Caco-2 (cell line): ENCODE results near the gene FUT6. TPM values are rescaled to one million over a fixed set of nuclear protein-coding genes. Genes with fewer than 3 reads are reported as not detected.

ENCODE experiments used
- BruUV-seq: library from RNA; stranded (reverse); fragments of 400-500 nt; replicated peaks from 2 replicates; lab custom pipeline; 2021; lab: Mats Ljungman, UMichigan
- CTCF ChIA-PET: fragments of 300-600 bp; sonication (Branson Sonifier 250); formaldehyde crosslinking; loops from one replicate; lab custom pipeline; 2022; ENCODE audit warnings: antibody characterized with exemption; lab: Charles Lee
- POLR2A ChIA-PET: fragments of 300-600 bp; sonication (Branson Sonifier 250); formaldehyde crosslinking; loops from one replicate; lab custom pipeline; 2022; ENCODE audit warnings: antibody characterized with exemption; lab: Charles Lee
- DNase-seq, 2 experiments: peaks; one replicate each; pipeline versions ENCODE4 v3.0.0 to v3.0.0-alpha.2; 2020 to 2022
- H3K27me3 ChIP-seq: replicated peaks from 2 replicates; pipeline ENCODE4 v1.6.0; 2011; ENCODE audit warnings: low read length; ENCODE audit not compliant: control insufficient read depth, insufficient read depth
- H3K36me3 ChIP-seq: 2 replicates; pipeline ENCODE4 v1.5.1; 2011; ENCODE audit warnings: low read length; ENCODE audit not compliant: control insufficient read depth, insufficient read depth
- H3K4me1 ChIP-seq: fragments of 250-450 bp; sonication (Bioruptor Pico); 2 replicates; pipeline ENCODE4 v1.5.1; 2020; ENCODE audit warnings: mild to moderate bottlenecking
- H3K4me3 ChIP-seq: 2 replicates; pipeline ENCODE4 v1.5.1; 2011; ENCODE audit warnings: low read depth, mild to moderate bottlenecking, control low read depth, low read length
- H3K9me3 ChIP-seq: fragments of 250-450 bp; sonication (Bioruptor Pico); 2 replicates; pipeline ENCODE4 v1.5.1; 2020; ENCODE audit warnings: mild to moderate bottlenecking, moderate library complexity
- H3K27ac Mint-ChIP-seq: one replicate; pipeline ENCODE4 v1.8.0; 2022; ENCODE audit warnings: mixed read lengths; ENCODE audit not compliant: unreplicated experiment
- H3K27me3 Mint-ChIP-seq: one replicate; pipeline ENCODE4 v1.8.0; 2022; ENCODE audit warnings: mixed read lengths; ENCODE audit not compliant: insufficient read depth, unreplicated experiment
- H3K36me3 Mint-ChIP-seq: one replicate; pipeline ENCODE4 v1.8.0; 2022; ENCODE audit warnings: mild to moderate bottlenecking, mixed read lengths; ENCODE audit not compliant: insufficient read depth, unreplicated experiment
- H3K4me1 Mint-ChIP-seq: one replicate; pipeline ENCODE4 v1.8.0; 2022; ENCODE audit warnings: low read depth, mixed read lengths; ENCODE audit not compliant: unreplicated experiment
- H3K4me3 Mint-ChIP-seq: one replicate; pipeline ENCODE4 v1.8.0; 2022; ENCODE audit warnings: mild to moderate bottlenecking, moderate library complexity, mixed read lengths; ENCODE audit not compliant: unreplicated experiment
- H3K9me3 Mint-ChIP-seq: one replicate; pipeline ENCODE4 v1.8.0; 2022; ENCODE audit warnings: mixed read lengths; ENCODE audit not compliant: unreplicated experiment
- intact Hi-C: fragments of 100-400 bp; cut with micrococcal nuclease; formaldehyde crosslinking; loops from one replicate; pipeline ENCODE4 v1.10.0; 2022; ENCODE audit not compliant: unreplicated experiment
- total RNA-seq: library from RNA; stranded (reverse); gene quantifications from 2 replicates; pipeline ENCODE4 v1.2.3, GENCODE V29; 2022
- TF ChIP-seq, protein P1 (sequence below), 2 experiments: fragments of 200-600 bp in 1 of 2; IDR thresholded peaks; 1 replicate in 1 of 2; 2 replicates in 1 of 2; pipeline versions ENCODE4 v1.5.1 to v1.8.0; 2011 to 2022; ENCODE audit warnings: antibody characterized with exemption in 1 of 2, control low read depth in 1 of 2, inconsistent platforms in 1 of 2, low read depth in 1 of 2, low read length in 1 of 2, mild to moderate bottlenecking in 1 of 2, moderate library complexity in 1 of 2; ENCODE audit not compliant: insufficient read depth in 1 of 2, severe bottlenecking in 1 of 2, unreplicated experiment in 1 of 2

Gene FUT6
- total RNA-seq, 1 experiment from 2014 or later = not detected

DNA sequence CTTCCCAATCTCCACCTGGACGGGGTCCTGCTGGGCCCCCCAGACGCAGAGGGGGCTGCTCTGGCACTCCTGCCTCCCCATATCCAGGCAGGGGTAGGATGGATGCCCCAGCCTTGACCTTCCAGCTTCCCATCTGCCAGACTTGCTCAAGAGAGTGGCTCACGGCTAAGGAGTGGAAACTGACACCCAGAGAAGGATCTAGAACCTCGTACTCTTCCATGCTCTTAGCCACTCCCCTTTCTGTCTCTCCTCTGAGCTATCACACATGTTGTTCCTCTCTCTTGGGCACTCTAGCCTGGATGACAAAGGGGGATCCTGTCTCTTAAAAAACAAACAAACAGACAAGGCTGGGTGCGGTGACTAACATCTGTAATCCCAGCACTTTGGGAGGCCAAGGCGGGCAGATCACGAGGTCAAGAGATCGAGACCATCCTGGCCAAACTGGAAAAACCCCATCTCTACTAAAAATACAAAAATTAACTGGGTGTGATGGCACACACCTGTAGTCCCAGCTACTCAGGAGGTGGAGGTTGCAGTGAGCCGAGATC, 43.0 kb upstream of the FUT6 start:
- DNase-seq = no peak
- Mint-ChIP-seq H3K9me3 (no peaks in the 10 kb centered on the region), H3K27me3 (no peaks in the 10 kb centered on the region), H3K4me1 (no peaks in the 10 kb centered on the region), H3K27ac (no peak overlapping the region), H3K4me3 (no peak overlapping the region), H3K36me3 (no peaks in the 10 kb centered on the region)
- intact Hi-C loops = no loop called here
- Histone ChIP-seq H3K36me3 (no peaks in the 10 kb centered on the region), H3K4me3 (no peak overlapping the region), H3K4me1 (peaks cover 32% of the 10 kb centered on the region), H3K9me3 (no peaks in the 10 kb centered on the region), H3K27me3 (no peaks in the 10 kb centered on the region)
- ChIA-PET POLR2A (no interaction called here), CTCF (no interaction called here)
- BruUV-seq = no TSS peak
- TF ChIP-seq, protein P1, sequence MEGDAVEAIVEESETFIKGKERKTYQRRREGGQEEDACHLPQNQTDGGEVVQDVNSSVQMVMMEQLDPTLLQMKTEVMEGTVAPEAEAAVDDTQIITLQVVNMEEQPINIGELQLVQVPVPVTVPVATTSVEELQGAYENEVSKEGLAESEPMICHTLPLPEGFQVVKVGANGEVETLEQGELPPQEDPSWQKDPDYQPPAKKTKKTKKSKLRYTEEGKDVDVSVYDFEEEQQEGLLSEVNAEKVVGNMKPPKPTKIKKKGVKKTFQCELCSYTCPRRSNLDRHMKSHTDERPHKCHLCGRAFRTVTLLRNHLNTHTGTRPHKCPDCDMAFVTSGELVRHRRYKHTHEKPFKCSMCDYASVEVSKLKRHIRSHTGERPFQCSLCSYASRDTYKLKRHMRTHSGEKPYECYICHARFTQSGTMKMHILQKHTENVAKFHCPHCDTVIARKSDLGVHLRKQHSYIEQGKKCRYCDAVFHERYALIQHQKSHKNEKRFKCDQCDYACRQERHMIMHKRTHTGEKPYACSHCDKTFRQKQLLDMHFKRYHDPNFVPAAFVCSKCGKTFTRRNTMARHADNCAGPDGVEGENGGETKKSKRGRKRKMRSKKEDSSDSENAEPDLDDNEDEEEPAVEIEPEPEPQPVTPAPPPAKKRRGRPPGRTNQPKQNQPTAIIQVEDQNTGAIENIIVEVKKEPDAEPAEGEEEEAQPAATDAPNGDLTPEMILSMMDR (IDR thresholded peaks at IDR 0.05; ENCODE audit: insufficient read depth in 1 of 2, low read depth in 1 of 2, low read length in 1 of 2, severe bottlenecking in 1 of 2, unreplicated experiment in 1 of 2) = no peak

GRCh38 chr19:5881543-5882299, 42.2 kb upstream of the FUT6 start:
- Mint-ChIP-seq H3K27ac (no peak overlapping the region), H3K4me3 (no peak overlapping the region), H3K36me3 (no peaks in the 10 kb centered on the region), H3K4me1 (no peaks in the 10 kb centered on the region), H3K27me3 (no peaks in the 10 kb centered on the region), H3K9me3 (no peaks in the 10 kb centered on the region)
- Histone ChIP-seq H3K4me3 (no peak overlapping the region), H3K9me3 (no peaks in the 10 kb centered on the region), H3K27me3 (no peaks in the 10 kb centered on the region), H3K4me1 (peaks cover 32% of the 10 kb centered on the region), H3K36me3 (no peaks in the 10 kb centered on the region)
- DNase-seq = no peak
- CTCF ChIA-PET = no interaction called here
- no TSS peak for BruUV-seq
- POLR2A ChIA-PET = interaction anchor here (0.6 kb wide), 1 partner anchor 18 kb away, joined by 4 read pairs; no protein-coding TSS in a partner anchor
- intact Hi-C loops = no loop called here
- TF ChIP-seq, protein P1 (IDR thresholded peaks at IDR 0.05; ENCODE audit: insufficient read depth in 1 of 2, low read depth in 1 of 2, low read length in 1 of 2, severe bottlenecking in 1 of 2, unreplicated experiment in 1 of 2) = no peak

DNA sequence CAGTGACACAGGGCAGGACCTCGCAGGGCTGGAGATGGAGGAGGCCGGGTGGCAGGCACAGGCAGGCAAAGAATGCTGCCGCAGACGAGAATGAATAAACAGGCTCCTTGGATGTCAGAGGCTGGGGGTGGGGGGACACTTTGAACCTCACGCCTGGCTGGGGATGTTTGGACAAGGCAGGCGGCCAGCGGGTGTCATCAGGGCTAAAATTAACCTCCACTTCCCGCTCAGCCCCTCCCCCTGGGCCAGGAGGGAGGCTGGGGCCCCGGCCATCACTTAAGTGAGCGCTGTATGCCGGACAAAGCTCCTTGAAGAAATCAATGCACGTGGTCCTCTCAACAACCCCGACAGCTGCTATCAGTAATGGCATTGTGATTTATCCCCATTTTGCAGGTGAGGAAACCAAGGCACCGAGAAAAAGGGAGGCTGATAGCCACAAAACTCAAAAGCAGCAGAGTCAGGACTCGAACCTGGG, 41.1 kb upstream of the FUT6 start:
- peaks cover 41% of the 10 kb centered on the region for H3K4me1 ChIP-seq
- Mint-ChIP-seq H3K9me3 (no peaks in the 10 kb centered on the region), H3K4me1 (no peaks in the 10 kb centered on the region), H3K4me3 (peak overlapping the region; percentile 37), H3K36me3 (no peaks in the 10 kb centered on the region), H3K27me3 (no peaks in the 10 kb centered on the region), H3K27ac (no peak overlapping the region)
- intact Hi-C loops = no loop called here
- no peaks in the 10 kb centered on the region for H3K27me3 ChIP-seq
- no peak overlapping the region for H3K4me3 ChIP-seq
- H3K36me3 ChIP-seq = no peaks in the 10 kb centered on the region
- no peaks in the 10 kb centered on the region for H3K9me3 ChIP-seq
- ChIA-PET POLR2A (interaction anchor here (0.8 to 1.0 kb wide), 2 partner anchors 24 to 52 kb away, joined by 4 to 10 read pairs; partner anchors contain the start of gene VMAC), CTCF (interaction anchor here (0.6 kb wide), 1 partner anchor 19 kb away, joined by 4 read pairs; no protein-coding TSS in a partner anchor)
- DNase-seq = peak; percentile 84 to 93
- TF ChIP-seq, protein P1 (IDR thresholded peaks at IDR 0.05; ENCODE audit: insufficient read depth in 1 of 2, low read depth in 1 of 2, low read length in 1 of 2, severe bottlenecking in 1 of 2, unreplicated experiment in 1 of 2) = no peak
- no TSS peak for BruUV-seq
